LHCN-M2 (cell line): Measurements from ENCODE around the gene EPHA2. TPM values are rescaled to one million over a fixed set of nuclear protein-coding genes. Genes with fewer than 3 reads are reported as not detected.
"Not testable (repeated sequence)": the region's sequence is repeated elsewhere in the genome, so short reads cannot be mapped to it uniquely, and the experiment has no call there.

Experiments
- DNase-seq: peaks from one replicate; pipeline ENCODE4 v3.0.0-alpha.2; 2012; ENCODE audit warnings: low read depth
- total RNA-seq: library from RNA; depleted of rRNA; stranded (reverse); fragments of >200 nt; gene quantifications from 2 replicates; pipeline ENCODE4 v1.2.3, GENCODE V29; 2014

The EPHA2 gene
- total RNA-seq, 1 experiment from 2014 or later = 60.1 TPM

DNA sequence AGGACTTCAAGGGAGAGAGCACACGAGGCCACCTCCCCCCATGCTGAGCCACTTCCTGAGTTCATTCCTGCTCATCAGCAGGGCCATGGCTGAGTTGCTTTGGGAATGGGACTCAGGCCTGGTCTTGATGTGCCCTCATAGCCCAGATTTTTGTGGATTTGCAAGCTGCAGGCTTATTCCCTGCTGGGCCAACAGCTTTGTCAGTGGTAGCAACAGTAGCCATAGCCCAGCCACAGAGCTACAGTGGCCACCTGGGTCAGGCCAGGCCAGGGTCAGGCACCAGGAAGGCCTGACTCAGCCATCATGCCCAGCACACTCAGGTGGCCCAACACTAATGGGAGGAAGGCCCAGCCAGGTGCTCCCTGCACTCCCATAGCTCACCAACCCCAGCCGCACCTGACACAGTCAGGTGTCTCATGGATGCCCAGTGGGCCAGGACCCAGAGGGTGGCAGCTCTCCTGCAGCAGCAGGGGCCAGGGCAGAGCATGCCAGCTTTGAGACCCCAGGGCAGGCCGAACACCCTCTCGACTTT is 33.5 kb downstream of the EPHA2 start:
- peak; percentile 53 for DNase-seq

DNA sequence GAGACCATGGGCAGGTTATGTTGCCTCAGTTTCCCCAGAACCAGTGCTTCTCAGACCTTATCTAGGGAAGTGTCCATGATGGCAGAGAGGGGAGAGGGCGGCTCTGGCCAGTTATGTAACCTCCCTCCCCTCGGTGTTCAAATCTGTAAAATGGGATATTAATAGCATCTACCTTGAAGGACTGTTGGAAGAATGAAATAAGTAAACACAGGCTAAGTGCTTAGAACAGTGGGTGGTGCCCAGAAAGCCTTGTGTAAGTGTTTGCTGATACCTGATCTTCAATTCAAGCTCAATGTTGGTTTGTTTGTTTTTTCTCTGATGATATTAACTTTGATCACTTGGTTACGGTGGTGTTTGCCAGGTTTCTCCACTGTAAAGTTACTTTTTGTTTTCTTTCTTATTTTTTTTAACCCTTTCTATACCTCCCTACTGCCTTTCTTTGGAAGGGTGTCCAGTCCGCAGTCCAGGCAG is 34.9 kb downstream of the EPHA2 start:
- no peak for DNase-seq

DNA sequence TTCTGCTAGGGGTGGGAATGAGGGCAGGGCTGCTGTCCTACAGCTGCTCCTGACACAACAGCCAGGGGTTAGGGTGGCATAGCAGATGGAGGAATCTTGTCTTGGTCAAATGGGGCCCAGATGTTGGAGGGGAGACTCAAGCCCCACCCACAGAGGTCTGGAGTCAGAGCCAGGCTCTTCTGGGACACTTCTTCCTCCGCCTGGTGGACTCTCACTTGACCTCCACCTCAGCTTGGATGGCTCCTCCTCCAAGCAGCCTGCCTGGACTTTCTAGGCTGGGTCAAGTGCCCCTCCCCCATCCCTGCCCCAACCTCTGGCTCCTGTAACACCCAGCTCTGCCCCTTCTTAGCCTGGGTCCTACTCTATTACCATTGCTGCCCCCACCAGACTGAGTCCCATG is 35.5 kb downstream of the EPHA2 start:
- DNase-seq = no peak

DNA sequence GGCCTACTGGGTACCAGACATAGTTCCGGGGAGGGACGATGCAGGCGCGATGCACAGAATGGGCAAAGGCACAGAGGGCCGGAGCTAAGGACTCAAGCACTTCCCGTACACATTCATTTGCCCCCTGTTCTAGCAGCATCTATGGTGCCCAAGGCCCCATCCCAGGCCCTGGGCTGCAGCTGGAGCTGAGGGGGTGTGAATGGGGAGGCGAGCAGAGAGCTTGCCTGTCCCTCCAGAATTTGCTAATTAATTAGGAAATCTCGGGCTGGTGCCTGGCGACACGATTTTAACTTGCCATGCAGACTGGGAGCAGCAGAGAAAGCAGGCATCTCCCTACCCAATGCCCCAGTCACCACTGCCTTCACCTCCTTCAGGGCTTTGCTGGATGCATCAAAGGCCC is 35.9 kb downstream of the EPHA2 start:
- no peak for DNase-seq

DNA sequence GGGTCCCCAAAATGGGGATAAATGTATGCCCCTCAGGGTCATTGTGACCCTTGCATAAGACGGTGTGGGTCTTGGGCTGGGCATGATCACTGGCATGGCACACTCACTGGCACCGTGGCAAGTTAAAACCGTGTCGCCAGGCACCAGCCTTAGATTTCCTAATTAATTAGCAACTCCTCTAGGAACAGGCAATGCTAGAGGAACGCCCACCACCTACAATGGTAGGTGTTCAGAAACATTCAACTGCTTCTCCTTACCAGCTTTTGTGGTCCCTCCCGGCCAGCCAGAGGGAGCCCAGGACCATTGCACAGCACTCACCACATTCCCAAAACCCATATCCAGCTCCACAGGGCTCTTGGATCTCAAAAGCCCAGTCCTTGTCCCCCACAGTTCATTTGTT is 36.4 kb downstream of the EPHA2 start:
- no peak for DNase-seq

DNA sequence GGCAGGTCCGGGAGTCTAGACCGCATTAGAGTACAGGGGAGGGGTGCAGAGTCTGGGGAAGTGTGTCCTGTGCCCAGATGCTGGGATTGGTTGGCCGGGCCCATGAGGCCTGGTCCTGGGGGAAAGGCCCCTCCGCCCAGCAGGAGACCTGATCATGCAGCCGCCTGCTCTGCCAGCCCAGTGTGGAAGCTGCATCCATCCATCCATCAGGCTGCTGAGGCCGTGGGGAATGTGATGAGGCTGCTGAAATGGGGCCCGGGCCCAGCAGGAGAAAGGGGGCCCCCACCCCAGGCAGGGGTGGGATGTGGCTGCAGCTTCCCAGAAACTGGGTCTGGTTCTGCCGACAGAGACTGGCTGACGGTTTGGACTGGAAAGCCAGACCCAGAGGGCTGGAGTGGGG is 37.2 kb downstream of the EPHA2 start:
- DNase-seq = no peak

DNA sequence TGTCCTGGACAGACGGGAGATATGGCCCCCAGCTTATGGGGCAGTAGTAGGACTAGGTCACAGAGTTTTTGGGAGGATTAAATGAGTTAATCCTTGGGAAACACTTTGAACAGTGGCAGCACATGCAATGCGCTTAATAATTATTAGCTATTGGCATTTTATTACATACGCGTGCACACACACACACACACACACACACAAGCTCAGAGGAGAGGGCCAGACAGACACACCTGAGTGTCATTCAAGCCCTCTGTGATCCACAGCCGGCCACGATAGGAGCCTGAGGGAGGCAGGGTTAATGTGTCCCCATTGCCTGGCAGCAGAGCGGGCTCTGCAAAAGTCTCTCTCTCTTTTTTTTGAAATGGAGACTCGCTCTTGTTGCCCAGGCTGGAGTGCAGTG is 37.9 kb downstream of the EPHA2 start:
- DNase-seq = no peak

DNA sequence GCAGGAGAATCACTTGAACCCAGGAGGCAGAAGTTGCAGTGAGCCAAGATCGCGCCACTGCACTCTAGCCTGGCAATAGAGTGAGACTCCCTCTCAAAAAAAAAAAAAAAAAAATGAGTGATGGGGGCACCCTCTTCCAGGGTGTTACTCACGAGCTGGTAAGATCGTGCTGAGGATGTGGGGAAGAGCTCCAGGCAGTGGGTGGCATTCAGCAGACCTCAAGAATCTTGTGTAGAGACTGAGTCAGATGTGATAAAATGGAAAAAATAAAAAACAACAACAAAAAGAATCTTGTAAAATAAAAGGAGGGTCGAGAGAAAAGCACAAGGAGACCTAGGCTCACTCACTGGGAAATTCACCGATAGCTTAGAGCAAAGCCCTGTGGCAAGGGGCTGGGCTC is 38.5 kb downstream of the EPHA2 start:
- peak; percentile 87 for DNase-seq

DNA sequence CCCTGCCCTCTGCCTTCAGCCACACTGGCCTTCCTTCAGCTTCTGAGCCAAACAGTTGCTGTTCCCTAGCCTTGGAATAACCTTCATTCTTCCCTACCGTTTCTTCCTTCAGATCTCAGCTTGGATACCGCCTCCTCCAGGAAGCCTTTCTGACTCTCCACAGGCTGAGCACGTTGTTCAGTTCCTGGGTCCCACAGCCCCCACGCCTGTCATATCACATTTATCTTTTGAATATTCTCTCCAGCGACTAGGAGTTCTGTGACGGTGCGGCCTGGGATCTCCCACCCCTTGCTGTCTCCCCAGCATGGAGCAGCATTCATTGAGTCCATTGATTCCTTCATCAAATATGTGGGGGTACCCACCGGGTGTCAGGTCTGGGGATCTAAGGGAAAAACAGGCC is 39.2 kb downstream of the EPHA2 start:
- DNase-seq = no peak

DNA sequence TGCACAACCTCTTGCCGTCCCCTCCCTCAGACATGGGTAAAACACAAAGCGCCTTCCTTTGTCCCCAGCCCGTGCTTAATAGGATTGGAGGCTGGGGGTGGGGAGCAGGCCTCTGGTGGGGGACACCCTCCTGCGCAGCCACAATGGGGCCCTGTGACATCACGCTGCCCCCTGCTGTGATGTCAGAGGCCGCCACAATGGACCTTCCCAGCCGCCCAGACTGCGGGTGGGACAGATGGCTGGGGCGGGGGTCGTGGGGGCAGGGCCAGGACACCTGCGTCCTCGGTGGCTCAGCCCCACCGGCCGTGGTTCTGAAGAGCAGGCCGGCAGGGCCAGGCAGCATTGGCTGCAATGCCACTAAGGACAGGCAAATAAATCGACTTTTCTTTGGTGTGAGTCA is 39.9 kb downstream of the EPHA2 start:
- DNase-seq = no peak

DNA sequence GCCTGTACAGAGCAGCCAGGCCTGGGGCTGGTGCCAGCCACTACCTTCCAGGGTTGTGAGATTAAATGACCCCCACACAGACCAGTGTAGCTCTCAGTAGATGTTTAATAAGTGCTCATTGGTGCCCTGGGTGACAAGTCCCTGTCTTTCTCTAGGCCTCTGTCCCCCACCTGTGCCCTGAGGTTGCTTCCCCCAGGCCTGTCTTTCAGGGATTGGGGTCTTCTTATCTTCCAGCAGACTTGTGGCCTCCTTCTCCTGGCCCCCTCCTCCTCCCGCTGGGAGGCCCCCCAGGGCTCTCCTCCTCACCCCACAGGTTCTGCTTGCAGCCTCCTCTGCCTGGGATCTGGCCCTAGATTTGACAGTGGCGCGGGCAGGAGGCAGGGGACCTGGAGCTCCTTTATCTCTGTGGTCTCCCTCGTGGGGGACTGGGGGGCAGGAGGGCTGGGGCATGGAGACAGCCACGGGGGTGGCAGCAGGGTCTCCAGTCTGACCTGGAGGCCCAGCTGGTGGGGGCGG is 40.3 kb downstream of the EPHA2 start:
- no peak for DNase-seq

DNA sequence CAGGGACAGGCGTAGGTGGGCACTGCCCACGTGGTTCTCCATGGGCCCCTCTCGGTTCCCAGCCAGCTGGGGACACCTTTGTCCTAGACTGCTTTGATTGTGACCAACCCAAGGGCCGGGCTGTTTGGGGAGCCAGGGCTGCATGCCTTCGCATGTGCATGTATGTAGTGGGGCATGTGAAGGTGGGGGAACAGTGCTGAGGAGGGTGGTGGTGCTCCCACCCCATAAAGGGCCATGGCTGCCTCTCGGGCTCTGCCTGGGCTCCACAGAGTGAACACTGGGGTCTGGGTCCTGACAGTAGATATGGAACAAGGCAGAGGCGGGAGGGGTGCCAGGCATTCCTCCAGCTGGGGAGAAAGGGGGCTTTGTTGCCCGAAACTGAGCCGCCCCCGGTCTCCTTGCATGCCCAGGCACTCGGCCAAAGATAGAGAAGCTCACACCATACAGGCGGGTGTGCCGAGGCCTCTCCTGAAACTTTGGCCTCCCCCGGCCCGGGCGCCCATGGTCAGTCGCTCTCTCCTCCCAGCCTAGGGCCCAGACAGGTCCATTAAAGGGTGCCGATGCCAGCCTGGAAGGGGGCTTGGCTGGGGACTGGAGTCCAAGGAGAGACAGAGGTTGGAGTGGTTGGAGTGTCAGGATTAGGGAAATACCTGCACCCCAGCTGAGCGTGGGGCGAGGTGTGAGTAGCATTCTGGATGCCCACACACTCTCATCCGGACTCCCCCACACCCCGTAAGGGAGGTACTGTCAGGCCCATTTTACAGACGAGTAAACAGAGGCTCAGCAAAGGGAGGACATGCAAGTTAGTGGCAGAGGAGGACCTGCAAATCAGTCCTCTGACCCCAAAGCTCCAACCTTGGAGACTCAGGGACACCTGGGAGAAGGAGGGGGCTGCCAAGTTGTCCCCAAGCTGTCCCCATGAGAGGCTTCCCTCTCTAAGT is 41.1 kb downstream of the EPHA2 start:
- no peak for DNase-seq

DNA sequence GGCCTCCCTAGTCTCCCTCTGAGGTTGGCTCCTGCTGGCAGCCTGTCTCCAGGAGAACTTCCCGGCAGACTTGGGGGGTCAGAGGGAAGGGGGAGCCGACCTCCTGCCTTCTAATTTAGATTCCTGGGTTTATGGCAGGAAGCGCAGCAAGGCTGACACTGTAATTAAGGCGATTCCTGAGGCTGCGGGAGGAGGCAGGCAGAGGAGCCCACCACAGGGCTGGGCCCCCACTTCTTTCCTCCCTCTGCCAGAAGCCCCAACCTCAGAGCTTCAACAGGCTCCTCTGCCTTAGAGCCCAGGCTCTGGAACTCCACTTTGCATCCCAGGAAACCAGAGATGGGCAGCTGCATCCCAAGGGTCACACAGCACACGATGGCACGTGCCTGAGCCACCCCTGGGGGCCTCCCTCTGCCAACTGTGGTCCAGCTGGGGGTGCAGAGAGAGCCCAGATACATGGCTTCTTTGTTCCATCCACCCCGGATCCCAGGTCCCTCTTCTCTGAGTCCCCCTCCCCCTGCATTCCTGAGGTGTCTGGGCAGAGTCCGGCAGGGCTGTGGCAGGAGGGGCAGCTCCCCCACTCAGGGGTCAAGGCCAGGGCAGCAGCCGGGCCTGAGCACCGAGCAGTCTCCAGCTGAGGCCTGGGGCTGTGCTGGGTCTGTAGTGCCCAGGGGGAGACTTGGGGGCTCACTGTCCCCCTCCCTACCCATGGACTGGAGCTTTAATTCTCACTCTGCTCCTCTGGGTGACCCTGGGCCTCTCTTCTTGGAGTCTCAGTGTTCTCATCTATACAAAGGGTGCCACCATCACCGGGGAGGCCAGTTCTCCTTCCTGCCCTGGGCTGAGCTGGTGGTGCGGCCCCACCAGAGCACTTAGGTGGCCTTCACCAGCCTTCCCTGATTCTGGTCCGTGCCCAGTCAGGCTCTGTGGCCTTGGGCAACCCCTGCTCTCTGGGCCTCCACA is 43.0 kb downstream of the EPHA2 start:
- peak; percentile 55 for DNase-seq

DNA sequence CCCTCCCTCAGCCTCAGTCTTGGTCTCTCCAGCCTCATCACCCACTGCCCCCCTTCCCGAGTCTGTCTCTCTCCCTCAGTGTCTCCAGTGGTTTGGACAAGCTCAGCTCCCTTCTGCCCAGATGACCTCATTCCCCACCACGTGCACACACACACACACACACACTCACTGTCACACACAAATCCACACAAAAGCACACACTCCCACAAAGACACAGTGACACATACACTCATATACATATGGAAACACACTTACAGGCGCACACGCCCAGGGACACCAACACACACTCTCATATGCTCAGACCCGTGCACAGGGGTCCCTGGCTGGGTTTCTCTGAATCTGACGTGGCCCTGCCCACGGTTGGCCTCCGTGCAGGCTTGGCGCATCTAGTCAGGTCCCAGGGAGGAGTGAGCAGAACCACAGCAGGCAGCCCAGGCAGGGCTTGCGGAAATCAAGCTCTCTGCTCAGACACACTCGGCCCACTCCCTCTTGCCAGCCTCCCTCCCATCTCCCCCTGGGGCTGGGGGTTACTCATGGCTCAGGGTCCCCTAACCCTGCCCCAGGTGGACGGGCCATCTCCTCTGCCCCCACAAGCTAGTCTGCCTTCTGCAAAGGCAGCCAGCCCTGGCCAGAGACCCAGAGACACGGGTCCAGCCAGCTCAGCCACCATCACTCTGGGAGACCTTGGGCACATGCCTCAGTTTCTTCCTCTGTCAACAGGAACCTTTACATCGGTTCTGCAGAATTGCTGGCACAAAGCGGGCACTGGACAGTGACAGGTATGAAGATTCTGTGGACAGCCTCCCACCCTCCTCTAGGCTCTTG is 43.9 kb downstream of the EPHA2 start:
- peak; percentile 73 for DNase-seq

DNA sequence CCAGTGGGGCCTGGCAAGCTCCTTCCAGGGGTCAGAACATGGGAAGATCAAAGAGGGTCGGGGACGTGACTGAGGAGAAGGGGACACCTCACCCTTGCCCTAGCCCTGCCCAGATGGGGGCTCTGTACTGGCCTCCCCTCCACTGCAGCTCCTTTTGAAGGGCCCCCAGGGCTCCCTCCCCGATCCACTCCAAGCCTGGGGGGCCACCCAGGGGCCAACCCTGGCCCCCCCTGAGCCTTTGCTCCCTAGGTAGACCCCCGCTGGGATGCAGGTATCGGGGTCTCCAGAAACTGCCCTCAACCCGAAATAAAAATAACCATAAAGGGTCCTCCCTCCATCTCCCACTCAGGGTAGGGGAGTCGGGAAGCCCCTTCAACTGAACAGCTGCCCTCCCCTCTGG is 45.0 kb downstream of the EPHA2 start:
- no peak for DNase-seq

DNA sequence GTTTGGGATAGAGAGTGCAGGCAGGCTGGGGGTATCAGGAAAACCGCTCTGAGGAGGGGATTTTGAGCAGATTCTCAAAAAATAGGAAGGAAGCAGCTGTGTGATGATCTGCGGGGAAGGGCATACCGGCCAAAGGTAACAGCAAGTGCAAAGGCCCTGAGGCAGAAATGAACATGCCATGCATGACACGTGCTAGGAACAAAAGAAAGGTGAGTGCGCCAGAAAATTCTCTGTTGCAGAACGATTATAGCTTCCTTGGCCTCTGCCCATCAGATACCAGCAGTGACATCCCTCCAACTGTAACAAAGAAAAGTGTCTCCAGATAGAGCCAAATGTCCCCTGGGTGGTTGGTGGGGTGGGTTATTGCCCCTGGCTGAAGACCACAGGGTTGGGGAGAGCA is 45.4 kb downstream of the EPHA2 start:
- DNase-seq = no peak

DNA sequence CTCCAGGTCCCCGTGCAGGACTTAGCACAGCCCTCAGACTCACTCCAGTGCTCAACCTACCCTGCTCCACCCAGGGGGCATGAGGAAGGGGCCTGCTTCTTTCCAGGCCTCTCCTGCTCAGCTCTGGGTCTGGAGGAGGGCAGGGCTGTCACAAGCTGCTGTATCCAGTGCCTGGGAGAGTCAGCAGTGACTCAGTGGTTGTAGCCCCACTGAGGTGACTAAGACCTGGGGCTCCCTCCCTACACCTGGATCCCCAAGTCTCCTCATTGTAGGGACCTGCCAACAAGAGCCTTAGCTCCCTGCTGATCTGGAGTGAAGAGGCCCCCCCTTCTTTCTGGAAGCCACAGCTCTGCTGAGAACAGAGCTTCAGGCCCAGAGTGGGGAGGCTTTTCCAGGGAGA is 46.3 kb downstream of the EPHA2 start:
- no peak for DNase-seq

DNA sequence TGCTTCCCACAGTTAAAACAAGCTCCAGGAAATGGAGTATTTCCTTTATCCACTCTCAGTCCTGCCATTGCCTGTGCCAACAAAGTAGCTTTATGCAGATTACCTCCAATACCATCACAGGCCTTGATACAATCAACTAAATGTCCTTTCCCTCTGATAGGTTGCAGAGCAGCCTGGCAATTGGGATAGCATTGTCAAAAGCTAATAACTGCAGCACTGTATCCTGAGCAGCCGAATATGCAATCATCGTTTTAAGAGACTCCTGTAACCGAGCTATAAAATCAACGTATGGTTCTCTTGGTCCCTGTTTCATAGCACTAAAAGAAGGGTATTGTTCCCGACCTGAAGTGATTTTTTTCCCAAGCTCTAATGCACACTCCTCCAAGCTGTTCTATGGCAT is 48.8 kb downstream of the EPHA2 start:
- DNase-seq = not testable (repeated sequence)

DNA sequence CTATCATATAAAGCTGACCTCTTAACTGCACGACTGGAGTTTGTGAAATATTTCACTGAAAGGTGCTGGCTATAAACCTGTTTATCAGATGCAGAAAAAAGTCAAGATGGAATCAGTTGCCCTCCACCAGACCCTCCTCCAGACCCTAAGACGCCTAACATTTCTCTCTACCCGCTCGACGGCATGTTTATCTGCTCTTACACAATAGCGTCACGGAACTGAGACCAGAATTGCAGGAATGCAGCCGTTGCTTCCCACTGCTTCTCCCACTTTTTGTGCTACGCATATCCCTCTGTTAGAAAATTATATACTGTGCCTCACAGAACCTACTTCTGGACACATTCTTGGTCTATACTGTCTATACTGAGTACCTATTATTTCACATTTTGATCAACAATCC is 54.2 kb downstream of the EPHA2 start:
- DNase-seq = no peak

DNA sequence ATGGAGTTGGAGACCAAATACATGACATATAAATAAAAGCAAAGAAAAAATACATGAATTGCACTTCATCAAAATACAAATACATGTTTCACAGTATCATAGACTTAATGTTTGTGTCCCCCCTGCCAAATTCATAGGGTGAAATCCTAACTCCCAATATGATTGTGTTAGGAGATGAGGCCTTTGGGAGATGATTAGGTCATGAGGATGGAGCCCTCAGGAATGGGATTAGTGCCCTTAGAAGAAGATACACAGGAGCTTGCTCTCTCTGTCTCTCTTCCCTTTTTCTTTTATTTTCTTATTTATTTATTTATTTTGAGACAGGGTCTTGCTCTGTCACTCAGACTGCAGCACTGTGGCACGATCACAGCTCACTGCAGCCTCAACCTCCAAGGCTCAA is 56.5 kb downstream of the EPHA2 start:
- no peak for DNase-seq

DNA sequence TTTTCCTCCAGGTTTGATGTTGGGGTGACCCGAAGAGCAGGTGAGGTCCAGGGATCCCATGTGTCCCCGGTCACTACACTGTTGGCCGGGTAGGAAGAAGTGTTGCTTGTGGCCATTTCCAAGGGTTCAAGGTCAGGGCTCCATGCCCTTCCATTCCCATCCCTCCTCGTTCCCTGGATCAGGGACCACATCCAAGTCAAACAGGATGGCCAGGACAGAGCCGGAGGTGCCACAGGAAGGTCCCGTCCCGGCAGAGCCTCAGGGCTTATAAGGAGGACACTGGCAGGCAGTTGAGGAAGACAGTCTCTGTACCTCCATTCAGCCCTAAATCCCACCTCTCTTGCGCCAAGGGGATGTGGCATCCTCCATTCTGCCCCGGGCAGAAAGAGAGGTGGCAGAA is 60.4 kb downstream of the EPHA2 start:
- no peak for DNase-seq
